HG03457 (cell line): Measurements from ENCODE around the gene OR2AE1.
"Not testable (repeated sequence)": the region's sequence is repeated elsewhere in the genome, so short reads cannot be mapped to it uniquely, and the experiment has no call there.

Experiments
- ATAC-seq: cut with Tn5 transposase; IDR thresholded peaks from one replicate; pipeline ENCODE4 v1.9.1; 2021; ENCODE audit warnings: moderate number of reproducible peaks; ENCODE audit not compliant: unreplicated experiment

The OR2AE1 gene, protein sequence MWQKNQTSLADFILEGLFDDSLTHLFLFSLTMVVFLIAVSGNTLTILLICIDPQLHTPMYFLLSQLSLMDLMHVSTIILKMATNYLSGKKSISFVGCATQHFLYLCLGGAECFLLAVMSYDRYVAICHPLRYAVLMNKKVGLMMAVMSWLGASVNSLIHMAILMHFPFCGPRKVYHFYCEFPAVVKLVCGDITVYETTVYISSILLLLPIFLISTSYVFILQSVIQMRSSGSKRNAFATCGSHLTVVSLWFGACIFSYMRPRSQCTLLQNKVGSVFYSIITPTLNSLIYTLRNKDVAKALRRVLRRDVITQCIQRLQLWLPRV

DNA sequence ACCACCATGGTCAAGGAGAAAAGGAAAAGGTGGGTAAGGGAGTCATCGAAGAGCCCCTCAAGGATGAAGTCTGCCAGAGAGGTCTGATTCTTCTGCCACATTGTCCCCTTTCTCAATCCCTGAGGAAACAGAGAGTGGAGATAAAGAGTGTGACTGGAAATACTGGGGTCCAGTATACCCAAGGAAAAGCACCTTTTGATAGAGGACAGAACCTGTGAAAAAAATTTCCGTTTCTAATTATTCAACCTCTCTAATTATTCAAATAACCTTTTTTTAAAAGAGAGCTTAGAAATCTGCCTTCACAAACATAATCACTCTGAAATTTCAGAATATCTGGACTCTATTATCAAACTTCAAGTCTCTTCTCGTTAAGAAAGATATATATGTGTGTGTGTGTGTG, at the start of gene OR2AE1:
Gene OR2AE1 (minus strand): TSS at position 101 of the 400 bp plus-strand sequence. CDS start 0 bp downstream, at position 101.
- no peak for ATAC-seq

DNA sequence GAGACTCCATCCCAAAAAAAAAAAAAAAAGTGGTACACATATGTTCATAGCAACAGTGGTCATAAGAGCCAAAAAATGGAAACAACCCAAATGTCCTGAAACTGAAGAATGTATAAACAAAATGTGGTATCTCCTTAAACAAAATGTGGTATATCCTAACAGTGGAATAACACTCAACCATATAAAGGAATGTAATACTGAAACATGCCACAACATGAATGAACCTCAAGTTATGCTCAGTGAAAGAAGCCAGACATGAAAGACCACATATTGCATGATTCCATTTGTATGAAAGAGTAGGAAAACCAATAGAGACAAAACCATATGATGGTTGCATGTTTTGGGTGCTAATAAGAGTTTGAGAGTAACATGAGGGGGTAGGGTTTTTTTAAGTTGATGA, 49.5 kb upstream of the OR2AE1 start:
- ATAC-seq: no peak

DNA sequence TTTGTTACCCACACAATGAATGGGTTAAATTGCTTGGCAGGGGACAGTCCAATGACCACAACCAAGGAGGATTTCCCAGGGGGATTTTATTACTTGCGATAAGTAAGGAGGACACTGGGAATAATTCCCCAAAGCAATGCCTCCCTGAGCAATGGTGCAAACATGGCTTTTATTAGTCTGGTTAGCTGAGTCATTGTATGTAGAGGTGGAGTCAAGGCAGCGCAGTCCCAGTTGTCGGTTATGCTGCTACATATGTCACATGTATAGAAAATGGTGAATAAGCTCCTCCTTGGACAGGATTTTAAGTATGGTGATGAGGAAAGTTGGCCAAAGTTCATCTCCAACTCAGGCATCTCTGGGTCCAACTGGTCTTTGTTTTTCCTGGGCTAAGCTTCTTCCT, 46.4 kb upstream of the OR2AE1 start:
- ATAC-seq: no peak

DNA sequence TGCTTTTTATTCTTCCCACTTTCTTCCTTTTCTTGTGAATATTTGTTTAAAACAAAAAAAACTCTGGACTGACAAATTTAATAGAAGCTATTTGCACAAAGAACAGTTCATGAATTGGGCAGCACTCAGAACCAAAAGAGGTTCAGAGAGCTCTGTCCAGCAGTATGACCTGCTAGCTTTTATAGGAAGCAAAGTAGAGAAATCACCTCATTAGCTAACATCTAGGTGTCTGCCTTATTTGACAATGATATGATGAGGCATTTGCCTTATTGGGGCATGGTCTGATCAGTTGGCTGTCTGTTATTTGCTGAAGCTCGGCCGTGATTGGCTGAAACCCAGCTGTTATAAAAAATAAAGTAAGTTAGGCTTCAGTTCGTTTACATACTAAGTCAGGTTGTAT, 43.3 kb upstream of the OR2AE1 start:
- no peak for ATAC-seq

DNA sequence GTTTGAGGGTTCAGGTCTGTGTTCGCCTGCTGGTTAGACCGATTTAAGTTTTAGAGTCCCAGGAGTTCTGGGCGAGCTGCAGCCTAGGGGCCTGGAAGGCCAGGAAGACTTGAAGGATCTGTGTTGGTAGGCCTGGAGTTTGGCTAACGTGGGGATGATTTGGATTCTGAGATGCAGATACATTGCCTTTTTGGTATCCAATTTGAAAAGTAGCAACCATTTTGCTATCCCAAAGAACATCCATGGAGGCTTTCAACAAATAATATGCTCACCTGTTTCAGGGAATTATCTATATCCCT, 42.9 kb upstream of the OR2AE1 start:
- ATAC-seq: no peak

DNA sequence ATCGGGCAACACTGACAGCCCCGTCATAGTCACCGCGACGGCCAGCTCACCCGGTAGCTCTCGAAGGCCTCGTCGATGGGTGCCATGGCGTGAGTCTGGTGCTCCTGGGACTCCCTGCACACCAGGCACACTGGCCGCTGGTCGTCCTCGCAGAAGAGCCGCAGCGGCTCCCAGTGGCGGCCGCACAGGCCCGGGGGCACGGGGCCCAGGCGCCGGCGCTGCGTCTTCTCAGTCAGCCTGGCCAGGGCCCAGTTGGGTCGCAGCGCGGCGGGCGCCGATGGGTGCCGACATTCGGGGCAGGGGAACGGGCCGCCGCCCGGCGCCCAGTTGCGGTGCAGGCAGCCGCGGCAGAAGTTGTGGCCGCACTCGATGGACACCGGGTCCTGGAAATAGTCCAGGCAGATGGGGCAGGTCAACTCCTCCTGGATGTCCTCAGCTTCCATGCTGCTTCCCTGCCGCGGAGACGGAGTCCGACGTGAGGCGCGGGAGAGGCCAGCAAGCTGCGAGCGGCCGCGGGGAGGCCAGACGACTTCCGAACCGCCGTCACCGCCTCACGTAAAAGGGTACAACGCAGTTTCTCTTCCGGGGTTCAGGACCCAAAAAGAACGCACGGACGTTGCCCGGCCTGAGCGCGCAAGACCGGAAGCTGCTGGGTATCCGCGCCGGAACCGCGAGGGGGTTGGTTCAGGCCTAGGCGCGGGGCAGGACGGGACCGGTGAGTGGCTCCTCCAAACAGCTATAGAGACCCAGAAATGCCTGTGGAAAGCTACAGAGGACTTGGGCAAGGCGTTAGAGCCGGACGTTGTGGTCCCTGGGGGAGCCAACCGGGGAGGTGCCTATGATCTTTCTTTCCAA, 42.4 kb upstream of the OR2AE1 start, which contains the start of gene TRIM4:
Gene TRIM4 (minus strand): TSS at position 572 of the 855 bp plus-strand sequence. CDS start 129 bp downstream, at position 443.
- peak; percentile 93 for ATAC-seq

DNA sequence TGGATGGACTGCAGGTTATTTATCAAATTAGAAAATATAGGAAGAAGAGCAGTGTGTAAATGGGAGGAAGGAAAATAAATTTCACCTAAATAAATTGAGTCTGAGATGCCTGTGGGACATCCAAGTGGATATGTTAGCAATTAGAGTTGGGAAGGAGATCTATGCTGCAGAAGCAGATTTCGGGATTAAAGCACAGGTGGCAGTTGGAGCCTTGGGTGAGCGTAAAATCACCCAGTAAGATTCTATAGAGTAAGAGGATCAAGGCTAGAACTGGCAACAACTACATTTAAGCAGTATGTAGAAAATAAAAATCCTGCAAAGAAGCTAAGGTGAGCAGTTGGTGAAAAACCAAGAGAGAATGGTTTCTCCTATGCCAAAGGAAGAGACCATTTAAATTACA, 34.1 kb upstream of the OR2AE1 start:
- no peak for ATAC-seq

DNA sequence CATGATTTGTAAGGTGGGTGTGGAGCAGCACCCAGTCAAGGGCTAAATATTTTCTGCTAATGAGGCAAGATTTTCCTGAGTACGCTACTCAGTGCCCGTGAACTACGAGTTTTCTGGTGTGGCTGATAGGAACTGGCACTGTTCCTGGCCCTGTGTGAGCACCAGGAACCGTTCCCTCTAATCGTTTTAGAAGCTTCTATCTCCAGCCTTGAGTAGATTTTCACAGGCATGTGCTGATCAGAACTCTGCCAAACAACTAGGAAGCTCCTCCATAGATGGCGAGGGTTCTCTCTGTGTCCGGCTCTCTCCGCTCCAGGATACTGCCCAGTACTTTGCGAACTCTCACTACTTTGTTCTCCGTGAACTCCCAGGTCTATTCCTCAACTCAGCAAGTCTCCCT, 24.7 kb upstream of the OR2AE1 start:
- no peak for ATAC-seq

DNA sequence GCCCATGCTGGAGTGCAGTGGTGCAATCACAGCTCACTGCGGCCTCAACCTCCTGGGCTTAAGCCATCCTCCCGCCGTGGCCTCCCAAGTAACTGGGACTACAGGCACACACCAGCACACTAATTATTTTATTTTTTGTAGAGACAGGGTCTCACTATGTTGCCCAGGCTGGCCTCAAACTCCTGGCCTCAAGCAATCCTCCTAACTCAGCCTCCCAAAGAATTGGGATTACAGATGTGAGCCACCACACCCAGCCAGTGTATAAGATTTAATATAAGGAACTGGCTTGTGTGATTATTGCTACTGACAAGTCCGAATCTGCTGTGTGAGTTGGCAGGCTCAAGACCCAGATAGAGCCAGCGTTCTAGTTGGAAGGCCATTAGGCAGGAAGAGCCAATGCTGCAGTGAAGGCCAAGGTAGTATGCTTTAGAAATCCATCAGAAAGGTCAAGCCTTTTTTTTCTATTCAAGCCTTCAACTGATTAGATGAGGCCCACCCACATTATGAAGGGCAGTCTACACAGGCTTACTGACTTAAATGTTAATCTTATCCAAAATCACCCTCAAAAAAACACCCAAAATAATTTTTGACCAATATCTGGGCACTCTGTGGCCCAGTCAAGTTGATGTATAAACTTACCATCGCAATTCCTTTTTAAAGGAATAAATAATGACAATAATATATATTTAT, 23.1 kb upstream of the OR2AE1 start:
- no peak for ATAC-seq

DNA sequence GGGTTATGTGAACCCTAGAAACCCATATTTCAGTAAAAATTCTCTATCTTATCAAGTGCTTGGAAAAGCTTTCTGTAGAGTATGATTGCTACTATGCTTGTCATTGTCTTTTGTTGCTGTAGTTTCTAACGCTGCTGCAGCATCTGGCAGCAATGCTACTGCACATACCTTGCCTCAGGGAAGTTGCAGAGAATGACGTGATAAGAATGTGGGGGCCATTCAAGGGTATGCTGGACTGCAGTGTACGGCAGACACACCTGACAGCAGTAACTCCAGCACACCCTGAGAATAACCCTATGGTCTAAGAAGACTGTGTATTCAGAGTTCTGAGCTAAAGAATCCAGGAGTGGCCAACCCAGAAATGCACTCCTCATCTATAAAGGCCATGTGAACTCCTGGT, 22.0 kb upstream of the OR2AE1 start:
- no peak for ATAC-seq

DNA sequence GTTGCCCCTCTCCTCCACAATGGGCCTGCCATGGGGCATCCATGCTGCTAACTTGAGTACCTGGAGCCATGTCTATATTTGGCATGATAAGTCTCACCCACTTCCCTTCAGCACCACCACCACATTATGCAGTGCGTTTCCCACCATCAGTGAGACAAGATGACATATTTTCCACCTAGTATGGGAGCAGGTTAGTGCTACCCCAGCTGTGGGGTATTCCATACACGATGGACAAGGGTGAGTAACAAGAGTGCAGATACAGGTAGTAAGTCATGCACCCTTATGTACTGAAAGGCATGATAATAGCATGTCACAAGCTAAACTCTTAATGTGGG, 21.2 kb upstream of the OR2AE1 start:
- no peak for ATAC-seq

DNA sequence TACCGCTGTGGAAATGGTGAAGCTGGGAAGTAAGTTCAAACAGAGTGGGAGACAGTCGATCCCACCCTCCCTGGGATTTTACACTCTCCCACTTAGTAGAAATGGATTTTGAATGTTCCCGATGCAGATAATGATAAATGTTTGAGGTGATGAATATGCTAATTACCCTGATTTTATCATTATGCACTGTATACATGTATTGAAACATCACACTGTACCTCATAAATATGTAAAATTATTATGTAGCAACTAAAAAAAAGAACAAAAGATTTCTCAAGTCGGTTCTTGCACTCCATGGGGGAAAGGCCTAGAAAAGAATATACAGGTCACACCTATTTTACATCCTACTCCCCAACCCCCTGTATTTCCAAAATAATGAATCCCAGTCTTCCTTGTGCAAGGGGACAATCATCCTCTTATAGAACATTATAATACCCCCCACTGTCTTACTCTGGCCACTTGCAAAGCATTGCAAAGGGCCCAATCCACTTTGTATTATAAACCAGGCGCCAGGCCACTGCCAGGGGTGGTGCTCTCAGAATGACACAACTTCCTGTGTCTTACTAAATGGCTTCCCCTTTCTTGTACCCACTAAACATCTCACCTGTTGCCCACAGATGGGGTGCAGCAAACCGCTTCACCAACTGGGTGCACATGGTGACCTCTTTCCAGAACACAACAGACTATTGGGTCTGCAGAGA, 20.6 kb upstream of the OR2AE1 start:
- no peak for ATAC-seq

DNA sequence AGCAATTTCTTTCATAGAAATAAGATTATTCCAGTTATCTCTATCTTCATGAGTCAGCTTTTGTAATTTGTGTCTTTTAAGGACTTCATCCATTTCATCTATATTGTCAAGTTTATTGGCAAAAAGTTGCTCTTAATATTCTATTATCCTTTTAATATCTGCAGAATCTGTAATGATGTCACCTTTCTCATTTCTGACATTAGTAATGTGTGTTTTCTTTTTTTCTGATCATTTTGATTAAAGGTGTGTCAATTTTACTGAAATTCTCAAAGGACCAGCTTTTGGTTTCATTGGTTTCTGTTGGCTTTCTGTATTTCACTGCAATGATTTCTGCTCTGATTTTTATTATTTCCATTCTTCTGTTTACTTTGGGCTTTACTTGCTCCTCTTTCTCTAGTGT, 17.9 kb upstream of the OR2AE1 start:
- no peak for ATAC-seq

DNA sequence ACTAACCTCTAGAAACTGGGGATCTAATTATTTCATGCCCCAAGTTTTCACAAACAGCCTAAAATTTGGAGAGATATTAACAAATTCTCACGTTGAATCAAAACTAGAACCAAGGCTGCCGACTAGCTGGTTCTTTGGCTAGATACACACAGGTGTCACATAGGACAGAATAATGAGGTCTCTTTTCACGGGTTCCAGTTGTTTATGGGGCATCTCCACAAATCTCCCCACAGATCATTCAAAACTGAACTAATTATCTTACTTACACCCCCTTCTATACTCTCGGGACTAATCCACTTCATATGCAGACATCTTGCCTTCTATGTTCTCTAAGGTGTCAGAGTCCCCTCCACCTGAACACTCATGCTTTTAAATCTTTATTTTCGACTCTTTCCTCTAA, 16.4 kb upstream of the OR2AE1 start:
- ATAC-seq: no peak

DNA sequence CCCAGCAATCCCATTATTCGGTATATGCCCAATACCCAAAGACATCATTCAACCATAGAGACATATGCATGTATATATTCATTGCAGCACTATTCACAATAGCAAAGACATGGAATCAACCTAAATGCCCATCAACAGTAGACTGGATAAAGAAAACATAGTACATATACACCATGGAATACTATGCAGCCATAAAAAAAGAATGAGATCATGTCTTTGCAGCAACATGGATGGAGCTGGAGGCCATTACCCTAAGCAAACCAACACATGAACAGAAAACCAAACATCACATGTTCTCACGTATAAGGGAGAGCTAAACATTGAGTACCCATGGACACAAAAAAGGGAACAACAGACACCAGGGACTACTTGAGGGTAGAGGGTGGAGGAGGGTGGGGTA, 13.5 kb upstream of the OR2AE1 start:
- not testable (repeated sequence) for ATAC-seq

DNA sequence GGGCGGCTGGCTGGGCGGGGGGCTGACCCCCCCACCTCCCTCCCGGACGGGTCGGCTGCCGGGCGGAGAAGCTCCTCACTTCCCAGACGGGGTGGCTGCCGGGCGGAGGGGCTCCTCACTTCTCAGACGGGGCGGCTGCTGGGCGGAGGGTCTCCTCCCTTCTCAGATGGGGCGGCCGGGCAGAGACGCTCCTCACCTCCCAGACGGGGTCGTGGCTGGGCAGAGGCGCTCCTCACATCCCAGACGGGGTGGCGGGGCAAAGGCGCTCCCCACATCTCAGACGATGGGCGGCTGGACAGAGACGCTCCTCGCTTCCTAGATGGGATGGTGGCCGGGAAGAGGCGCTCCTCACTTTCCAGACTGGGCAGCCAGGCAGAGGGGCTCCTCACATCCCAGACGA, 11.5 kb upstream of the OR2AE1 start:
- ATAC-seq: not testable (repeated sequence)

DNA sequence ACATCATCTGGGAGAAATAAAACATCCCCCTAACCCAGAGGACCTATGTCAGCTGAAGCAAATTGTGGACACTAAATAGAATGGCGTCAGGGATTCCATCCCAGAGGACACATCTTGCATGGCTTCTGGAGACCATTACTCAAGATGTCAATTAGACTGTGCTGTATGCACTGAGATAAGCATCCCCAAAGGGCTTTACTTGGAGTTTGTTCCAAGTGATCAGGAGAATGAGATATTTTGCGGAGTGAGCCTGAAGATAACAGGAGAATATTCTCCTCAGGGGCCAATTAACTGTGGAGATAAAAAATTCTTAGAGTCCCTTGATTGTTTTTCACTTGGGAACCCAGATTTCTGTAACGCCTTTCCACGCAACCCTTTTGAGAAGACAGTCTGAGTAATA, 4.5 kb upstream of the OR2AE1 start:
- no peak for ATAC-seq

DNA sequence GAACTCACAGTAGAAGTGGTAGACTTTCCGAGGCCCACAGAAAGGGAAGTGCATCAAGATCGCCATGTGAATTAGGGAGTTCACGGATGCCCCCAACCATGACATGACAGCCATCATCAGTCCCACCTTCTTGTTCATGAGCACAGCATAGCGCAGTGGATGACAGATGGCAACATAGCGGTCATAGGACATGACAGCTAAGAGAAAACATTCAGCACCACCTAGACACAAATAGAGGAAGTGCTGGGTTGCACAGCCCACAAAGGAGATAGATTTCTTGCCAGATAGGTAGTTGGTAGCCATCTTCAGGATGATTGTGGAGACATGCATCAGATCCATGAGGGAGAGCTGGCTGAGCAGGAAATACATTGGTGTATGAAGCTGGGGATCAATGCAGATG, 342 bp downstream of the OR2AE1 start:
- no peak for ATAC-seq

DNA sequence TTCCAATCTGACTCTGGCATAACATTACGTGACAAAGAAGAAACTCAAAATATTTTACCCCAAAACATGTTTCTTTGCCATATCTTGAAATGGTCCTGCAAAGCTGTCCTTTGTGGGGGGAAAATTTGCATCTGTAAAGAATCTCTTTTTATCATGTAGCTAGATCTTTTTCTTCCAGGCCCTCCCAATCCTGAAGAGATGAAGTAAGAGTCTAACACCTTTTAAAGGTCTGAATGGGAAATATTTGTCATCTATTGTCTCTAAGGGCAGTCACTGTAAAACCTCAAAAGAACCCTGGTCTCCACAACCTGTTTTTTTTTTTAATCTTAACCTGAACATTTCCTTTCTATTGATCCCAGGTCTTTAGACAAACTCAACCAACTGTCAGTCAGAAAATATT, 8.6 kb downstream of the OR2AE1 start:
- no peak for ATAC-seq

DNA sequence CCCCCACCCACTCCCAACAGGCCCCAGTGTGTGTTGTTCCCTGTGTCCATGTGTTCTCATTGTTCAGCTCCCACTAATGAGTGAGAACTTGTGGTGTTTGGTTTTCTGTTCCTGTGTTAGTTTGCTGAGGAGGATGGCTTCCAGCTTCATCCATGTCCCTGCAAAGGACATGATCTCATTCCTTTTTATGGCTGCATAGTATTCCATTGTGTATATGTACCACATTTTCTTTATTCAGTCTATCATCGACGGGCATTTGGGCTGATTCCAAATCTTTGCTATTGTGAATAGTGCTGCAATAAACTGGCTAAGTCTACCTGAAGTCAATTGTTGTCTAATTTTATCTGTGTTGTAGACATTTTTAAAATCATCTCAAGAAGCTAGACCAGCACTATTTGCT, 9.4 kb downstream of the OR2AE1 start:
- not testable (repeated sequence) for ATAC-seq

DNA sequence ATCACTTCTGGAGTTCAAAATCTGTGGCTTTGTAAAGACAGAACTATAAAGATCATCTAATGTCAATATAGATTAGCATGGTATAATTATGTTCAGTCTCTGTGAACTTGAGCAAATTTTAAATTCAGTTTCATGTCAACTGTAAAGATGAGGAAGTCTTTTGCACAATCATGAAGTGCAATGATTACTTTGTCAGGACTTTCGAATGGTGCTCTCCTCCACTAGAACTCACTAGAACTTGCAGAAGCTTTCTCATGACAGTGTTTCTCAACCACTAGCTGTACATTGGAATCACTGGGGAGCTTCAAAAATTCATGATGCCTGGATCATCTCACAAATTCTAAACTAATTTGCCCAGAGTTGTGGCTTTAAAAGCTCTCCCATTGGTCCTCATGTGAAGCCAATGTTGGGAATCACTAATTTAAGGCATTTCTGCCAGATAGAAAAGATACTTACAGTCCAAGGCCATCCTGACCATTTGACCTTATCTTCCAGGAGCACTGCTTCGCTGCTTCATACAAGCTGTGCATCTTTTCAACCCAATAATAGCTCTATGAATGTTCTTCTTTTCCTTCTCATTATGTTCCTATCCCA, 12.9 kb downstream of the OR2AE1 start:
- ATAC-seq: no peak
